Measurements from ENCODE around the gene WNT3. TPM values are rescaled to one million over a fixed set of nuclear protein-coding genes. Genes with fewer than 3 reads are reported as not detected.
"Not testable (repeated sequence)": the region's sequence is repeated elsewhere in the genome, so short reads cannot be mapped to it uniquely, and the experiment has no call there.

The WNT3 gene
- total and polyA plus RNA-seq, 10 donors = 0.32 to 0.94 (median 0.67) TPM

DNA sequence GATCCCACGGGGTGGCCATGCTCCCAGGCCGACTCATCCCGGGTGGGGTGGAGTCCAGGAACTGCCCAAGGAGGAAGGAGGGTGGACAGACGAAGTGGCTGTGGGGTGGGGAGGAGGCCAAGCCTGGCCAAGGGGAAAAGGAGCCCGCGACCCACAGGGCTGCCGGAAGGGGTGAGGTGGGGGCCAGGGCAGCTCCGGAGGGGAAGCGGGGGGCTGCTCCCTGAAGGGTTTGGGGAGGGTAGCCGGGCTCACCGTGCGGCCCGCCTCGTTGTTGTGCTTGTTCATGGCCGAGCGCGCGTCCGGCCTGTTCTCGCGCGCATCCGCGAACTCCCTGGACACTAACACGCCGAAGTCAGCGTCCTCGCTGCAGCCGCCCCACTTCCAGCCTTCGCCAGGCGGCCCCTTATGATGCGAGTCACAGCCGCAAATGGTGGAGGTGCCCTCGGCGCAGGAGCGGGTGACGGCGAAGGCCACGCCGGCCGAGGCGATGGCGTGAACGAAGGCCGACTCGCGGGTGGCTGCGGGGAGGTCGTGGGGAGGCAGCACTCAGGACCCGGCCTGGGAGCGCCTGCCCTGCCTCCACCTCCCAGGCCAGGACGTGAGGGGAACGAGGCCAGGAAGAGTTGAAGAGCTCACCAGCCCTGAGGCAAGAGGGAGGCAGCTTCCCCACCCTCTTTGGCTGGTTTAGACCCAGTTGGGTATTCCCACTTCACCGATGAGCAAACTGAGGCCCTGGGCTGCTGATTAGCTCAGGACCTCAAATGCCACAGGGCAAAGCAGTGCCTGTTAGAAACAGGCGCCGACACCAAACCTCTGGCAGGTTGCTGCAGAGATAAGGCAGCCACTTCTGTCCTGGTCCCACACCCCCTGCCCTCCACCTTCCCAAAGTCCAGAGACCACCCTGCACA lies 48.7 kb downstream of the WNT3 start:
- DNase-seq = no peak
- intact Hi-C loops (cut with DNase I; ENCODE audit: low total_unique reads) = no loop called here
- Histone ChIP-seq H3K27me3 (replicated peaks in 1 of 7) (peaks cover 0 to 57% (median 19%) of the 10 kb centered on the region in 7 donors), H3K27ac (no peak overlapping the region), H3K4me1 (peaks cover 5 to 49% (median 38%) of the 10 kb centered on the region in 6 donors), H3K36me3 (no peaks in the 10 kb centered on the region), H3K9me3 (no peaks in the 10 kb centered on the region), H3K4me3 (peak overlapping the region in 7 of 8 donors; percentile 7 to 79 (median 26))
- no peak for TF ChIP-seq POLR2A (IDR thresholded peaks at IDR 0.05)
- TF ChIP-seq POLR2AphosphoS5 (IDR thresholded peaks at IDR 0.05) = peak in 1 of 3 donors; percentile 21
- WGBS, 5 donors = 13 to 52% (median 28%) methylated on average over 35 to 56 of the region's 56 CpGs

DNA sequence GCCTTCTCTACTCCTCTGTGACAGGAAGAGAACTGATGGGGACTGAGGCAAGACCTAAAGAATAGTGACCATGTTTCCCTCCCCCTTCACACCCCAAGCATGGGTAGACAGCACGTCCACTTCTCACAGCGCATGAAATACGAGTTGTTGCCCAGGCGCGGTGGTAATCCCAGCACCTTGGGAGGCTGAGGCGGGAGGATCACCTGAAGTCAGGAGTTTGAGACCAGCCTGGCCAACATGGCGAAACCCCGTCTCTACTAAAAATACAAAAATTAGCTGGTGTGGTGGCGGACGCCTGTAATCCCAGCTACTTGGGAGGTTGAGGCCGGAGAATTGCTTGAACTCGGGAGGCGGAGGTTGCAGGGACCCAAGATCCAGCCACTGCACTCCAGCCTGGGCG lies 49.6 kb downstream of the WNT3 start:
- DNase-seq; intact Hi-C loops (cut with DNase I; ENCODE audit: low total_unique reads); H3K4me3 ChIP-seq; H3K9me3 ChIP-seq; H3K36me3 ChIP-seq; H3K27ac ChIP-seq: not testable (repeated sequence)
- 92 to 98% (median 96%) methylated on average over 14 of the region's 14 CpGs for WGBS, 5 donors
- H3K4me1 ChIP-seq = peaks cover 5 to 51% (median 38%) of the 10 kb centered on the region in 6 donors
- H3K27me3 ChIP-seq (replicated peaks in 1 of 7) = peaks cover 0 to 53% (median 18%) of the 10 kb centered on the region in 7 donors

DNA sequence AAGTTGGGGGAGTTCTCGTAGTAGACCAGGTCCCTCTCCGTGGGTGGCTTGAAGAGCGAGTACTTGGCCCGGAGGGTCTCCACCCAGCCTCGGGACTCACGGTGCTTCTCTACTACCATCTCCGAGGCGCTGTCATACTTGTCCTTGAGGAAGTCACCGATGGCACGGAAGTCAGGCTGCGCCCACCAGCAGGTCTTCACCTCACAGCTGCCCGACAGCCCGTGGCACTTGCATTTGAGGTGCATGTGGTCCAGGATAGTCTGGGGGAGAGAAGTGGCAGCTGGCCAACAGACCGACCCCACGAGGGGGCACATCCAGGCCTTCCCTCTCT lies 50.0 kb downstream of the WNT3 start:
- no peak overlapping the region for H3K27ac ChIP-seq
- H3K36me3 ChIP-seq = no peaks in the 10 kb centered on the region
- 87 to 94% (median 92%) methylated on average over 7 to 15 of the region's 15 CpGs for WGBS, 5 donors
- peaks cover 0 to 49% (median 15%) of the 10 kb centered on the region in 7 donors for H3K27me3 ChIP-seq (replicated peaks in 1 of 7)
- H3K4me1 ChIP-seq = peaks cover 5 to 48% (median 38%) of the 10 kb centered on the region in 6 donors
- no peaks in the 10 kb centered on the region for H3K9me3 ChIP-seq
- no peak for DNase-seq
- no peak overlapping the region for H3K4me3 ChIP-seq
- TF ChIP-seq POLR2AphosphoS5 (IDR thresholded peaks at IDR 0.05) (no peak), POLR2A (IDR thresholded peaks at IDR 0.05) (no peak)
- TF ChIP-seq, protein P1, sequence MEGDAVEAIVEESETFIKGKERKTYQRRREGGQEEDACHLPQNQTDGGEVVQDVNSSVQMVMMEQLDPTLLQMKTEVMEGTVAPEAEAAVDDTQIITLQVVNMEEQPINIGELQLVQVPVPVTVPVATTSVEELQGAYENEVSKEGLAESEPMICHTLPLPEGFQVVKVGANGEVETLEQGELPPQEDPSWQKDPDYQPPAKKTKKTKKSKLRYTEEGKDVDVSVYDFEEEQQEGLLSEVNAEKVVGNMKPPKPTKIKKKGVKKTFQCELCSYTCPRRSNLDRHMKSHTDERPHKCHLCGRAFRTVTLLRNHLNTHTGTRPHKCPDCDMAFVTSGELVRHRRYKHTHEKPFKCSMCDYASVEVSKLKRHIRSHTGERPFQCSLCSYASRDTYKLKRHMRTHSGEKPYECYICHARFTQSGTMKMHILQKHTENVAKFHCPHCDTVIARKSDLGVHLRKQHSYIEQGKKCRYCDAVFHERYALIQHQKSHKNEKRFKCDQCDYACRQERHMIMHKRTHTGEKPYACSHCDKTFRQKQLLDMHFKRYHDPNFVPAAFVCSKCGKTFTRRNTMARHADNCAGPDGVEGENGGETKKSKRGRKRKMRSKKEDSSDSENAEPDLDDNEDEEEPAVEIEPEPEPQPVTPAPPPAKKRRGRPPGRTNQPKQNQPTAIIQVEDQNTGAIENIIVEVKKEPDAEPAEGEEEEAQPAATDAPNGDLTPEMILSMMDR (IDR thresholded peaks at IDR 0.05 in 8 of 11, conservative IDR thresholded peaks at IDR 0.05 in 3 of 11) = no peak
- intact Hi-C loops (cut with DNase I; ENCODE audit: low total_unique reads) = no loop called here

DNA sequence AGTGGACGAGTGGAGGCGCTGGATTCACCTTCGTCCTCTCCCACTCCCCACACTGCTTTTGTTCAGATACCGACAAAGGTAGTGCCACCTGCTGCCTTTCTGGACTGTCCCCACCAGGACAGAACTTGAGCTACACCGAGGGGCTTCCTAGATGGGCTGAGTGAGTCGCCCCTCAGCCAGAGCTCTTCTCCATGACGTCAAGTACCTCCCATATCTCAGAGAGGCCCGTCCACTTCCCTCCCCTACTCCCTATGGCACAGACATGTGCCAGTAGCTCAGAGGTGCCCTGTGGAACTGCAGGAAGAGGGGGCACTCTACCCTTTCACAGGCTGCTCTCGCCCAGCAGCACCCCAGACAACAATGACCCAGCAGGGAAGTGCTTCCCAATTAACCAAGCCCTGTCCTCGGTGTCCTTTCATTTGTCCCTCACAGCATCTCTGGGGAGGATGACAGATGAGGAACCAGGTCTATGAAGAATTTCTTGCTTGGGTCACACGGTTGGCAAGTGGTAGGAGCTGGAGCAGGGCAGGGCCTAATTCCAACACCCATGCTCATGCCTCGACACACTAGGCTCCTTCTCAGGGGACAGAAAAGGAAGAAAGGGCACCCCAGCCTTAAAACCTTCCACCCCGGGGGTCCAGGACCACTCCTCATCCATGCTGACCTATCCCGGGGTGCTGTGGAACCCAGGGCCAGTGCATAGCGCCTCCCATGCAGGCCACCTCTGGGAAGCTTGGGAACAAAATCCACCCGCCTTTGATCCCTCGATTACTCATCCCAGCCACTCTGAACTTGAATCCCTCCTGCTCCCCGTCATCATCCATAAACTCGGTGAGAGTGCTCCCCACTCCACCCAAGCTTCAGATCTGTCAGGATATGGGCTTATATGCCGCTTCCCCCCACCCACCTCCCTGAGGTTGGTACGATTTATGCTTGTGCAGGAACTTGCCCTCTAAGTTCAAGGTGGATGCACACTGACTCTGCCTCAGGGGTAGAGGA lies 51.7 kb downstream of the WNT3 start:
- Histone ChIP-seq H3K4me3 (no peak overlapping the region), H3K9me3 (no peaks in the 10 kb centered on the region), H3K36me3 (no peaks in the 10 kb centered on the region), H3K27me3 (replicated peaks in 1 of 7) (peaks cover 0 to 32% (median 11%) of the 10 kb centered on the region in 7 donors), H3K27ac (no peak overlapping the region), H3K4me1 (peaks cover 0 to 31% (median 22%) of the 10 kb centered on the region in 6 donors)
- no peak for DNase-seq
- intact Hi-C loops (cut with DNase I; ENCODE audit: low total_unique reads) = no loop called here
- TF ChIP-seq POLR2A (IDR thresholded peaks at IDR 0.05) (no peak), POLR2AphosphoS5 (IDR thresholded peaks at IDR 0.05) (no peak)
- TF ChIP-seq, protein P1 (IDR thresholded peaks at IDR 0.05 in 8 of 11, conservative IDR thresholded peaks at IDR 0.05 in 3 of 11) = no peak
- WGBS, 5 donors = 85 to 92% (median 90%) methylated on average over 21 of the region's 21 CpGs

All from spleen (tissue), 11 donors.